HK-2 (cell line): ENCODE results near the gene MRPL16.

ENCODE experiments used
- DNase-seq: peaks from one replicate; pipeline ENCODE4 v3.0.0-alpha.2; 2018; ENCODE audit not compliant: unreplicated experiment

Gene MRPL16

GRCh38 chr11:59770869-59771268 is 39.7 kb downstream of the MRPL16 start:
- DNase-seq: no peak

- no peak for DNase-seq
Observed at GRCh38 chr11:59770319-59770718, 40.3 kb downstream of the MRPL16 start.

DNA sequence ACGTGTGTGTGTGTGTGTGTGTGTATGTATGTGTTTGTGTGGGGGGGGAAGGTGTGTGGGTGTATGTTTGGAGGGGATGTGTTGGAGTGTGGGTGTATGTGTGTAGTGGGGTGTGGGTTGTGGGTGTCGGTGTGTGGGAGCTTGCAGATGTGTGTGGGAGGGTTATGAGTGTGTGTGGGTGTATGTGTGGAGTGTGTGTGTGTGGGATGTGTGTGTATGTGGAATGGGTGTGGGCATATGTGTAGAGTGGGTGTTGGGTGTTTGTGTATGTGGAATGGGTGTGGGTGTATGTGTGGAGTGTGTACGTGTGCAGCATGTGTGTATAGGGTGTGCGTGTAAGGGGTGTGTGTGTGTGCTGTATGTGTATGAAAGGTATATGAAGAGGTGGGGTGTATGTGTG is 40.8 kb downstream of the MRPL16 start:
- no peak for DNase-seq

GRCh38 chr11:59769111-59769510 is 41.5 kb downstream of the MRPL16 start:
- DNase-seq: peak; percentile 16

GRCh38 chr11:59767225-59767611 is 43.4 kb downstream of the MRPL16 start:
- no peak for DNase-seq

DNA sequence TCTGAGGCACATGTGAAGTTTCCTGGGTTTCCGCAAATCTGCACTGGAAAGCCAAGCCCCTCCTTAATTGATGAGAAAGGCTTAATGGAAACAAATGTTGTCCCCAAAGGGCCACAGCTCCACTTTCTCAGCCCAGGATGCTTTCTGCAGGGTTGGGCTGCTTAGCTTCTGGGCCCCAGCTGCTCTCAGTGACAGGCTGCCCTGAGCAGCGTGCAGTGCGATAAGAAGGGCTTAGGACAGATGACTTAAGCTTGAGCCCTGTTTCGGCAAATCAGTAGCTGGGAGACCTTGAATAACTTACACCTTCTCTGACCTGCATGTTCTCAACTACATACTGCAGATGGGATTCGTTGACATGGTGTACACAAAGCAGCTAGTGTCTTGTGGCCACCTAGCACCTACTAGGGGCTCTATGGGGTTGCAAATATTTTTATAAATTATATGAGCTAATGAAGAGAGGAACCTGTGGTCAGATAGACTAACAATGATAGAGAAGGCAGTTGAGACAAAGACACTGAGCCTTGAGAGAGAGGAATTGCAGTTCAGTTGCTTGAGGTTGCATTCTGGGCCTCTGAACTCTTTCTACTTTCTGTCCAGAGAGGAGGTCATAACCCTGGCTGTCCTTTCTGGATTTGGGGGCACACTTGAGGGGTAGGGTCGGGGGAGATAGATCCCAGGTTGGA is 43.9 kb downstream of the MRPL16 start:
- DNase-seq: no peak

GRCh38 chr11:59765068-59765735 is 45.4 kb downstream of the MRPL16 start:
- no peak for DNase-seq

- DNase-seq: no peak
Observed at GRCh38 chr11:59761993-59762392, 48.6 kb downstream of the MRPL16 start.

- DNase-seq: no peak
Observed at GRCh38 chr11:59760771-59761170, 49.8 kb downstream of the MRPL16 start.

DNA sequence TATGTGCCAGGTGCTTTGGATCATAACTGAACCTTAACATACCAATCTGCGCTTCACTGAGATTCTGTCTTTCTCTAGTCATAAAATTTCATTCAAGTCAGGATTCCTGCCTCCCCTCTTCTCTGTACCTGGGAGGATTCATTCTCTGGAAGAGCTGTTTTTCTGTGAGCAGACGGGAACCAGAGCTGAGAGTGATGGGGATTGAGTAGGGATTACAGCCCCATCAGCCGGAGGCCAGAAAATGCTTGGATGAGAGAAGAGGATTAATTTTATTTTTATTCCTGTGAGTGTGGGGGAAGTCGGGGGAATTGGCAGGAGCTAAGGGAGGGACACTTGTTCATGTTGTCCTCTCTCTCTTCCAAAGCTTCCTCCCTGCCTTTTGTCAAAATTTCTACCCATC is 50.7 kb downstream of the MRPL16 start:
- DNase-seq: no peak

GRCh38 chr11:59758401-59759037 is 52.1 kb downstream of the MRPL16 start:
- no peak for DNase-seq

DNA sequence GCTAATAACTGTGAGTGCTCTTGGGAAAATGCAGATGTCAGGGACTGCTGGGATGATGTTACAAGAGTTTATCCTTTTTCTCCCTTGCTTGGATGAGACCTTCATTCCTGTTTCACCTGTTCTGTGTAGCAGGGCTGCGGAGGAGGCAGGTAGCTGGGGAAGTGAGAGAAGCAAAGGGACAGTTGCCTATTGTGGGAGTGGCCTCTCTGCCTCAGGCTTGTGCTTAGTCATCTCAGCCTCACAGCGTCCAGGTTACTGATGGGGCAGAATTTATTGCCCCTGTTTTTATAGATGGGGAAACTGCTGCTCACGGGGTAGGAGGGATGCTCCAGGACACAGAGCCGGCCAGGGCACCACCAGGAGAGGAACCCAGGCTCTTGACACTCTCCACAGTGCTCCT is 53.7 kb downstream of the MRPL16 start:
- DNase-seq: peak; percentile 15

DNA sequence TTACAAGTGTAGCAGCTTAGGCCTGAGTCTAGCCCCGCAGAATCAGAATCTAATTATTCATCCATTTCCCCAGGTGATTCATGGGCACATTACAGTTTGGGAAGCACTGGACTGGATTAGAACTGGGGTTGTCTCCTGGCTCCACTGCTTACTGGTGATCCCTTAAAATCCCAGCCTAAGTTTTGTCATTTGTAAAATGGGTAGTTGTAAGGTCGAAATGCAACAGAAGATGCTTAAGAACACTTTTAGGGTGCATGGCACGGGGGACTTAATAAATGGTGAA is 54.1 kb downstream of the MRPL16 start:
- DNase-seq: no peak
